ENCODE measurements around the gene ANAPC13.

The ANAPC13 gene

GRCh38 chr3:134473868-134474546 is 11.8 kb downstream of the ANAPC13 start:
- ChIA-PET POLR2A (interaction anchor here (1.7 to 2.2 kb wide), 2 partner anchors 13 to 100 kb away, joined by 6 to 9 read pairs; partner anchors contain the start of genes AMOTL2, ANAPC13 and CEP63), CTCF (interaction anchor here (0.7 to 3.8 kb wide), 5 partner anchors 98 to 261 kb away, joined by 3 to 26 read pairs (median 6); no protein-coding TSS in a partner anchor)
- peak; percentile 52 for DNase-seq (ENCODE audit: extremely low spot score)
- TF ChIP-seq ZNF384 (IDR thresholded peaks at IDR 0.05) (no peak), HDGF (IDR thresholded peaks at IDR 0.05; ENCODE audit: borderline replicate concordance) (no peak), SP1 (IDR thresholded peaks at IDR 0.05) (no peak), CTBP1 (IDR thresholded peaks at IDR 0.05; ENCODE audit: borderline replicate concordance) (no peak), ELF4 (IDR thresholded peaks at IDR 0.05) (no peak), LEF1 (IDR thresholded peaks at IDR 0.05; ENCODE audit: borderline replicate concordance) (no peak), L3MBTL2 (conservative IDR thresholded peaks at IDR 0.05) (no peak), BHLHE40 (IDR thresholded peaks at IDR 0.05; ENCODE audit: borderline replicate concordance) (no peak), NFRKB (IDR thresholded peaks at IDR 0.05) (no peak), ARNT (IDR thresholded peaks at IDR 0.05) (no peak), FOXA1 (IDR thresholded peaks at IDR 0.05) (no peak), SUZ12 (IDR thresholded peaks at IDR 0.05) (no peak), TARDBP (IDR thresholded peaks at IDR 0.05) (no peak), FOXM1 (IDR thresholded peaks at IDR 0.05; ENCODE audit: borderline replicate concordance) (no peak), FOXK2 (IDR thresholded peaks at IDR 0.05) (no peak)
- TF ChIP-seq, protein P1, sequence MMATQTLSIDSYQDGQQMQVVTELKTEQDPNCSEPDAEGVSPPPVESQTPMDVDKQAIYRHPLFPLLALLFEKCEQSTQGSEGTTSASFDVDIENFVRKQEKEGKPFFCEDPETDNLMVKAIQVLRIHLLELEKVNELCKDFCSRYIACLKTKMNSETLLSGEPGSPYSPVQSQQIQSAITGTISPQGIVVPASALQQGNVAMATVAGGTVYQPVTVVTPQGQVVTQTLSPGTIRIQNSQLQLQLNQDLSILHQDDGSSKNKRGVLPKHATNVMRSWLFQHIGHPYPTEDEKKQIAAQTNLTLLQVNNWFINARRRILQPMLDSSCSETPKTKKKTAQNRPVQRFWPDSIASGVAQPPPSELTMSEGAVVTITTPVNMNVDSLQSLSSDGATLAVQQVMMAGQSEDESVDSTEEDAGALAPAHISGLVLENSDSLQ (IDR thresholded peaks at IDR 0.05), result no peak

DNA sequence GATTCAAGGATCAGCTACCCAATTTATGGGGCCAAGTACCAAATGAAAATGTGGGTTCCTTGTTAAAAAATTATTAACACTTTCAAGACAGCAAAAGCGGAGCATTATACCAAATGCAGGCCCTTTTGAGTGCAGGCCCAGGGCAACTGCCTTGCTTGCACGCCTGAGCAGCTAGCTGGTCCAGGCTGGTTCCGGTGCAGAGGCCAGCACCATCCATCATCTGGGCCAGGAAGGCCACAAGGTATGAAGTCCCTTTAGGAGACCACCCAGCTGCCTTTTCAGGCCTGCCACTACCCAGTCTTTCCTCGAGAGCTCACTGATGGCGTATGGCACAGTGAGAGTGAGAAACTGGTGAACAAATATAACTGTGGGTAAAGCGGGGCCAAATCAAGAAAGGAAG is 13.0 kb downstream of the ANAPC13 start:
- TF ChIP-seq ZNF384 (IDR thresholded peaks at IDR 0.05) (no peak), BHLHE40 (IDR thresholded peaks at IDR 0.05; ENCODE audit: borderline replicate concordance) (no peak), FOXK2 (IDR thresholded peaks at IDR 0.05) (no peak)
- ChIA-PET CTCF (interaction anchor here (0.7 to 3.8 kb wide), 3 partner anchors 19 to 164 kb away, joined by 3 to 26 read pairs (median 6); no protein-coding TSS in a partner anchor), POLR2A (interaction anchor here (1.7 to 2.2 kb wide), 2 partner anchors 14 to 99 kb away, joined by 6 to 9 read pairs; partner anchors contain the start of genes AMOTL2, ANAPC13 and CEP63)
- no peak for DNase-seq (ENCODE audit: extremely low spot score)

- TF ChIP-seq ELF4 (IDR thresholded peaks at IDR 0.05) (no peak), SUZ12 (IDR thresholded peaks at IDR 0.05) (no peak), CTBP1 (IDR thresholded peaks at IDR 0.05; ENCODE audit: borderline replicate concordance) (no peak), L3MBTL2 (conservative IDR thresholded peaks at IDR 0.05) (no peak), HDGF (IDR thresholded peaks at IDR 0.05; ENCODE audit: borderline replicate concordance) (no peak), SP1 (IDR thresholded peaks at IDR 0.05) (no peak), FOXM1 (IDR thresholded peaks at IDR 0.05; ENCODE audit: borderline replicate concordance) (no peak), ZNF384 (IDR thresholded peaks at IDR 0.05) (no peak), FOXK2 (IDR thresholded peaks at IDR 0.05) (no peak), TARDBP (IDR thresholded peaks at IDR 0.05) (no peak), FOXA1 (IDR thresholded peaks at IDR 0.05) (no peak)
- TF ChIP-seq, protein P1 (IDR thresholded peaks at IDR 0.05), result no peak
- no peak for DNase-seq (ENCODE audit: extremely low spot score)
- ChIA-PET CTCF (no interaction called here), POLR2A (no interaction called here)
Measured at GRCh38 chr3:134471521-134472193, 14.1 kb downstream of the ANAPC13 start.

GRCh38 chr3:134468519-134468918 is 17.3 kb downstream of the ANAPC13 start:
- POLR2A ChIA-PET, result no interaction called here
- CTCF ChIA-PET, result no interaction called here
- TF ChIP-seq ARNT (IDR thresholded peaks at IDR 0.05), result no peak
- TF ChIP-seq FOXK2 (IDR thresholded peaks at IDR 0.05), result no peak
- TF ChIP-seq SUZ12 (IDR thresholded peaks at IDR 0.05), result no peak
- TF ChIP-seq FOXA1 (IDR thresholded peaks at IDR 0.05), result no peak
- TF ChIP-seq BHLHE40 (IDR thresholded peaks at IDR 0.05; ENCODE audit: borderline replicate concordance), result no peak
- no peak for TF ChIP-seq TARDBP (IDR thresholded peaks at IDR 0.05)
- TF ChIP-seq ZNF384 (IDR thresholded peaks at IDR 0.05), result no peak
- no peak for TF ChIP-seq SP1 (IDR thresholded peaks at IDR 0.05)
- no peak for TF ChIP-seq CTBP1 (IDR thresholded peaks at IDR 0.05; ENCODE audit: borderline replicate concordance)
- no peak for TF ChIP-seq ELF4 (IDR thresholded peaks at IDR 0.05)
- no peak for DNase-seq (ENCODE audit: extremely low spot score)

GRCh38 chr3:134466331-134466730 is 19.5 kb downstream of the ANAPC13 start:
- CTCF ChIA-PET, result no interaction called here
- POLR2A ChIA-PET, result no interaction called here

More at GRCh38 chr3:134466331-134466730, 19.5 kb downstream of the ANAPC13 start:
- TF ChIP-seq ARNT (IDR thresholded peaks at IDR 0.05) (no peak), FOXM1 (IDR thresholded peaks at IDR 0.05; ENCODE audit: borderline replicate concordance) (no peak), TARDBP (IDR thresholded peaks at IDR 0.05) (no peak), ZNF384 (IDR thresholded peaks at IDR 0.05) (no peak), SP1 (IDR thresholded peaks at IDR 0.05) (no peak), BHLHE40 (IDR thresholded peaks at IDR 0.05; ENCODE audit: borderline replicate concordance) (no peak), ELF4 (IDR thresholded peaks at IDR 0.05) (no peak), LEF1 (IDR thresholded peaks at IDR 0.05; ENCODE audit: borderline replicate concordance) (no peak), L3MBTL2 (conservative IDR thresholded peaks at IDR 0.05) (no peak), FOXA1 (IDR thresholded peaks at IDR 0.05) (no peak), NFRKB (IDR thresholded peaks at IDR 0.05) (no peak), FOXK2 (IDR thresholded peaks at IDR 0.05) (no peak), SUZ12 (IDR thresholded peaks at IDR 0.05) (no peak), HDGF (IDR thresholded peaks at IDR 0.05; ENCODE audit: borderline replicate concordance) (no peak), CTBP1 (IDR thresholded peaks at IDR 0.05; ENCODE audit: borderline replicate concordance) (no peak)
- TF ChIP-seq, protein P1 (IDR thresholded peaks at IDR 0.05), result no peak
- DNase-seq (ENCODE audit: extremely low spot score), result no peak
